HFF-Myc (cell line): ENCODE data around the gene BFSP1.

ENCODE experiments used
- DNase-seq: peaks from one replicate; pipeline ENCODE4 v3.0.0-alpha.2; 2011; ENCODE audit warnings: low read depth; ENCODE audit errors: extremely low read depth
- H3K4me3 ChIP-seq: replicated peaks from 2 replicates; pipeline ENCODE4 v1.5.1; 2011; ENCODE audit warnings: low read depth, mild to moderate bottlenecking, control low read depth, low read length
- TF ChIP-seq, protein P1 (sequence below): IDR thresholded peaks from 2 replicates; pipeline ENCODE4 v1.5.1; 2012; ENCODE audit warnings: mild to moderate bottlenecking, low read depth, low read length, control low read depth; ENCODE audit errors: missing control alignments

The BFSP1 gene

GRCh38 chr20:17469246-17470030, 61.7 kb downstream of the BFSP1 start:
- H3K4me3 ChIP-seq: no peak overlapping the region
- TF ChIP-seq, protein P1, sequence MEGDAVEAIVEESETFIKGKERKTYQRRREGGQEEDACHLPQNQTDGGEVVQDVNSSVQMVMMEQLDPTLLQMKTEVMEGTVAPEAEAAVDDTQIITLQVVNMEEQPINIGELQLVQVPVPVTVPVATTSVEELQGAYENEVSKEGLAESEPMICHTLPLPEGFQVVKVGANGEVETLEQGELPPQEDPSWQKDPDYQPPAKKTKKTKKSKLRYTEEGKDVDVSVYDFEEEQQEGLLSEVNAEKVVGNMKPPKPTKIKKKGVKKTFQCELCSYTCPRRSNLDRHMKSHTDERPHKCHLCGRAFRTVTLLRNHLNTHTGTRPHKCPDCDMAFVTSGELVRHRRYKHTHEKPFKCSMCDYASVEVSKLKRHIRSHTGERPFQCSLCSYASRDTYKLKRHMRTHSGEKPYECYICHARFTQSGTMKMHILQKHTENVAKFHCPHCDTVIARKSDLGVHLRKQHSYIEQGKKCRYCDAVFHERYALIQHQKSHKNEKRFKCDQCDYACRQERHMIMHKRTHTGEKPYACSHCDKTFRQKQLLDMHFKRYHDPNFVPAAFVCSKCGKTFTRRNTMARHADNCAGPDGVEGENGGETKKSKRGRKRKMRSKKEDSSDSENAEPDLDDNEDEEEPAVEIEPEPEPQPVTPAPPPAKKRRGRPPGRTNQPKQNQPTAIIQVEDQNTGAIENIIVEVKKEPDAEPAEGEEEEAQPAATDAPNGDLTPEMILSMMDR: no peak
- no peak for DNase-seq

GRCh38 chr20:17468073-17468840, 62.9 kb downstream of the BFSP1 start:
- TF ChIP-seq, protein P1: no peak
- H3K4me3 ChIP-seq: no peak overlapping the region
- DNase-seq: no peak

DNA sequence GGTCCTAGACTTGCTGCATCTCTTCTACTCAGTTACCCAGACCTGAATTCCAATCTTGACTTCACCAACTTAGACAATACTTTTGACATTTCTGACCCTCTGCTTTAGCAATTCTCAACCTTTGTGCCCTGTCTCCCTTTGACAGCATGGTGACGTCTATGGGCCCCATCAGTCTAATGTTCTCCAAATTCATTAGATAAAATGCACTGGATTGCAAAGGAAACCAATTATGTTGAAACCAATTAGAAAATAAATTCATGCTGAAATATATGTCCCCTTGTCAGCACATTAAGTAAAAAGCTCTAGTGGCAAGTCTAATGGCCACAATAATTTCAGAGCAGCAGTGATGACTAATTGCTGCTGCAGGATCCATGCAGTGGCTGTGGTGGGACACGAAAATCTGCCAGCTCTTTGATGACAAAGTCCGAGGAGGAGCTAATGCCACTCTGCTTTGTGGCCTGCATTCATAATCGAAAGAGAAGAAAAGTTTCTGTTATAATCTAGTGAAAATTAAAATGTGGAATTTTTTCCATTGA, 64.0 kb downstream of the BFSP1 start:
- no peak overlapping the region for H3K4me3 ChIP-seq
- TF ChIP-seq, protein P1: no peak
- no peak for DNase-seq

GRCh38 chr20:17466641-17467040, 64.5 kb downstream of the BFSP1 start:
- no peak overlapping the region for H3K4me3 ChIP-seq
- no peak for DNase-seq
- TF ChIP-seq, protein P1: no peak

- DNase-seq: no peak
- TF ChIP-seq, protein P1: no peak
- H3K4me3 ChIP-seq: no peak overlapping the region
These were observed 65.9 kb downstream of the BFSP1 start for GRCh38 chr20:17465236-17465635.

GRCh38 chr20:17463711-17464110, 67.5 kb downstream of the BFSP1 start:
- H3K4me3 ChIP-seq: no peak overlapping the region
- DNase-seq: no peak
- TF ChIP-seq, protein P1: no peak
